WTC11 (cell line): ENCODE results near the gene TFAP2D.

Experiments
- ATF2 ChIP-seq: sonication (generic); formaldehyde crosslinking; IDR thresholded peaks from 2 replicates; pipeline ENCODE4 v1.8.1; 2022; ENCODE audit warnings: low read depth, missing genetic modification reagents, borderline replicate concordance
- CBFB ChIP-seq: sonication (generic); formaldehyde crosslinking; IDR thresholded peaks from 2 replicates; pipeline ENCODE4 v1.8.1; 2022; ENCODE audit warnings: mild to moderate bottlenecking, low read depth, missing genetic modification reagents
- SP1 ChIP-seq: sonication (generic); formaldehyde crosslinking; conservative IDR thresholded peaks from 2 replicates; pipeline ENCODE4 v1.8.1; 2022; ENCODE audit warnings: missing genetic modification reagents
- TF ChIP-seq, protein P1 (sequence below): sonication (generic); formaldehyde crosslinking; conservative IDR thresholded peaks from 2 replicates; pipeline ENCODE4 v1.8.1; 2022; ENCODE audit warnings: mild to moderate bottlenecking, missing genetic modification reagents
- TF ChIP-seq, protein P2 (sequence below): fragments of 200-600 bp; IDR thresholded peaks from 2 replicates; pipeline ENCODE4 v1.8.0; 2022; ENCODE audit warnings: antibody characterized with exemption
- TF ChIP-seq, protein P3 (sequence below): fragments of 250-450 bp; sonication (Bioruptor Pico); IDR thresholded peaks from 2 replicates; pipeline ENCODE4 v1.9.0; 2021; ENCODE audit warnings: mild to moderate bottlenecking

DNA sequence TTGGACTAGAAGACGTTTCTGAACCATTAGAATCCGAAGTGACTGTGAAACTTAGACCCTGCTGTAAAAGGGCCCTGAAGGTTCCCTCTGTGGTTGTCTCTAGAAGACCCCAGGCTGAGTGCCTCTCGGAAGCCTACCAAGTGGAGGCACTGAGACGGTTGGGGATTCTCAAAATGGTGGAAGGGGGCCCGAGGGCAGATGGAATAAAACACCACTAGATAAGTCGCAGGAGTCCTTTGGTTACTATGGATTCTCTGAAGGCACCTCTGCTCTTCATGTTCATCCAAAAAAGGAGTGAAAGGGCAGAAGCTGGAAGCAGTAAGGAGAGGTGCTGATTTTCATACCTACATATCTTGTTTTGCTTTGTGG lies 4.0 kb upstream of the TFAP2D start:
- TF ChIP-seq, protein P1, sequence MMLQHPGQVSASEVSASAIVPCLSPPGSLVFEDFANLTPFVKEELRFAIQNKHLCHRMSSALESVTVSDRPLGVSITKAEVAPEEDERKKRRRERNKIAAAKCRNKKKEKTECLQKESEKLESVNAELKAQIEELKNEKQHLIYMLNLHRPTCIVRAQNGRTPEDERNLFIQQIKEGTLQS (CRISPR knock-in tag): no peak
- TF ChIP-seq SP1: no peak
- TF ChIP-seq, protein P2, sequence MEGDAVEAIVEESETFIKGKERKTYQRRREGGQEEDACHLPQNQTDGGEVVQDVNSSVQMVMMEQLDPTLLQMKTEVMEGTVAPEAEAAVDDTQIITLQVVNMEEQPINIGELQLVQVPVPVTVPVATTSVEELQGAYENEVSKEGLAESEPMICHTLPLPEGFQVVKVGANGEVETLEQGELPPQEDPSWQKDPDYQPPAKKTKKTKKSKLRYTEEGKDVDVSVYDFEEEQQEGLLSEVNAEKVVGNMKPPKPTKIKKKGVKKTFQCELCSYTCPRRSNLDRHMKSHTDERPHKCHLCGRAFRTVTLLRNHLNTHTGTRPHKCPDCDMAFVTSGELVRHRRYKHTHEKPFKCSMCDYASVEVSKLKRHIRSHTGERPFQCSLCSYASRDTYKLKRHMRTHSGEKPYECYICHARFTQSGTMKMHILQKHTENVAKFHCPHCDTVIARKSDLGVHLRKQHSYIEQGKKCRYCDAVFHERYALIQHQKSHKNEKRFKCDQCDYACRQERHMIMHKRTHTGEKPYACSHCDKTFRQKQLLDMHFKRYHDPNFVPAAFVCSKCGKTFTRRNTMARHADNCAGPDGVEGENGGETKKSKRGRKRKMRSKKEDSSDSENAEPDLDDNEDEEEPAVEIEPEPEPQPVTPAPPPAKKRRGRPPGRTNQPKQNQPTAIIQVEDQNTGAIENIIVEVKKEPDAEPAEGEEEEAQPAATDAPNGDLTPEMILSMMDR: no peak
- TF ChIP-seq, protein P3, sequence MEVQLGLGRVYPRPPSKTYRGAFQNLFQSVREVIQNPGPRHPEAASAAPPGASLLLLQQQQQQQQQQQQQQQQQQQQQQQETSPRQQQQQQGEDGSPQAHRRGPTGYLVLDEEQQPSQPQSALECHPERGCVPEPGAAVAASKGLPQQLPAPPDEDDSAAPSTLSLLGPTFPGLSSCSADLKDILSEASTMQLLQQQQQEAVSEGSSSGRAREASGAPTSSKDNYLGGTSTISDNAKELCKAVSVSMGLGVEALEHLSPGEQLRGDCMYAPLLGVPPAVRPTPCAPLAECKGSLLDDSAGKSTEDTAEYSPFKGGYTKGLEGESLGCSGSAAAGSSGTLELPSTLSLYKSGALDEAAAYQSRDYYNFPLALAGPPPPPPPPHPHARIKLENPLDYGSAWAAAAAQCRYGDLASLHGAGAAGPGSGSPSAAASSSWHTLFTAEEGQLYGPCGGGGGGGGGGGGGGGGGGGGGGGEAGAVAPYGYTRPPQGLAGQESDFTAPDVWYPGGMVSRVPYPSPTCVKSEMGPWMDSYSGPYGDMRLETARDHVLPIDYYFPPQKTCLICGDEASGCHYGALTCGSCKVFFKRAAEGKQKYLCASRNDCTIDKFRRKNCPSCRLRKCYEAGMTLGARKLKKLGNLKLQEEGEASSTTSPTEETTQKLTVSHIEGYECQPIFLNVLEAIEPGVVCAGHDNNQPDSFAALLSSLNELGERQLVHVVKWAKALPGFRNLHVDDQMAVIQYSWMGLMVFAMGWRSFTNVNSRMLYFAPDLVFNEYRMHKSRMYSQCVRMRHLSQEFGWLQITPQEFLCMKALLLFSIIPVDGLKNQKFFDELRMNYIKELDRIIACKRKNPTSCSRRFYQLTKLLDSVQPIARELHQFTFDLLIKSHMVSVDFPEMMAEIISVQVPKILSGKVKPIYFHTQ: no peak
- no peak for TF ChIP-seq ATF2 (CRISPR knock-in tag)
- TF ChIP-seq CBFB (CRISPR knock-in tag): no peak
